Stimulated activated naive B cell treated with anti-CD40 and anti-IgM and Interleukin-4, amounts not matched to agents 10 μg/mL and 1 μg/mL and 100 μg/mL, for 72 hours (primary cell): ENCODE results near the gene ENDOG.

Experiments used
- ATAC-seq, 2 donors: fragments of 150-1000 bp; cut with Tn5 transposase; replicated peaks; 2 replicates each; pipeline ENCODE4 v1.10.0; 2021; ENCODE audit warnings: moderate library complexity in 1 of 2
- DNase-seq: peaks from one replicate; pipeline ENCODE4 v3.0.0; 2021
- H3K27ac Mint-ChIP-seq: one replicate; pipeline ENCODE4 v1.8.0; 2022; ENCODE audit warnings: mild to moderate bottlenecking, mixed read lengths
- H3K27me3 Mint-ChIP-seq, 2 donors: one replicate each; pipeline ENCODE4 v1.8.0; 2022; ENCODE audit warnings: mixed read lengths in 2 of 2
- H3K36me3 Mint-ChIP-seq, 2 donors: one replicate each; pipeline ENCODE4 v1.8.0; 2022; ENCODE audit warnings: mixed read lengths in 2 of 2, mild to moderate bottlenecking in 1 of 2
- H3K4me1 Mint-ChIP-seq, 2 donors: one replicate each; pipeline ENCODE4 v1.8.0; 2022; ENCODE audit warnings: mixed read lengths in 2 of 2, mild to moderate bottlenecking in 1 of 2
- H3K4me3 Mint-ChIP-seq, 2 donors: one replicate each; pipeline ENCODE4 v1.8.0; 2022; ENCODE audit warnings: mild to moderate bottlenecking in 2 of 2, mixed read lengths in 2 of 2, moderate library complexity in 1 of 2
- H3K9me3 Mint-ChIP-seq, 2 donors: one replicate each; pipeline ENCODE4 v1.8.0; 2022; ENCODE audit warnings: mixed read lengths in 2 of 2, mild to moderate bottlenecking in 1 of 2

ENDOG gene

GRCh38 chr9:128818839-128819715 lies 777 bp downstream of the ENDOG start:
- ATAC-seq (peak; percentile 53 to 60), DNase-seq (peak; percentile 39)
- Mint-ChIP-seq H3K9me3 (no peaks in the 10 kb centered on the region), H3K4me1 (peaks cover 25 to 34% of the 10 kb centered on the region in 2 donors), H3K4me3 (peak overlapping the region; percentile 81 to 86), H3K27ac (peak overlapping the region; percentile 51), H3K36me3 (peaks cover 32% of the 10 kb centered on the region in 2 donors), H3K27me3 (no peaks in the 10 kb centered on the region)

DNA sequence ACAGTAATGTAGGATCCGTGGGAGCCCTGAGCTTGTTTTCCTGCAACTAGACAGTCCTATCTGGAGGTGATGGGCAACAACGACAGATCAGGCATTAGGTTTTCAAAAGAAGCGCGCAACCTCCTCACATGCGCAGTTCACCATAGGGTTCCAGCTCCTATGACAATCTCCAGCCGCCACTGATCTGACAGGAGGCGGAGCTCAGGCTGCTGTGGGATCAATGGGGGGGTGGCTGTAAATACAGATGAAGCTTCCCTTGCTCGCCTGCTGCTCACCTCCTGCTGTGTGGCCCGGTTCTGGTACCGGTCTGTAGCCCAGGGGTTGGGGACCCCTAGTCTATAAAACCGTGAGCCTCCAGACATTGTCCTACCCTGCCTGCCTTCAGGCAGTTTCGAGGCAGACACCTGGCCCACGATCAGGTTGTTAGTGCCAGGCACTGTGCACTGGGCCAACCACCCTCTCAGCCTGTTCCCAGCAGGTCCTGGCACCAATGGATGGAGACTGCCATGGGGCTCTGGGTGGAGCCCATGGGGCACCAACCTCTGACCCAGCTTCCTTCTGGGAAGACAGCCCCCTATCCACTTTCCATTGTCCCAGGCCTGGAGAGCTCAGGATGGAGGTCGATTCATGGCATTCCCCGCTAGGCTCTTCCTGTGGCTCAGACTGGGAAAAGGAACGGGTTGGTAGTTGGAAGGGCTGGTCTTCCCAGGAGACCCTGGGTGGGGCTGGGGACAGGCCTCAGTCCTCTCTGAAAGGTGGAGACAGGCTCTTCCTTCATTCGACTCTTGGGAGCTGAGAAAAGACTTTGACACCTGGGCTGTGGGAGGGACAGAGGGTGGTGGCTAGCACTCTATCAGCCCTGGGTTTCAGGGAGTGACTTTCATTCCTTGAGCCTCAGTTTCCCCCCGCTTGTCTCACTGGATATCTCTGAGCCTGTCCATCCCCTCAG lies 1.7 kb downstream of the ENDOG start:
- Mint-ChIP-seq H3K27ac (peak overlapping the region; percentile 31), H3K36me3 (peaks cover 38 to 41% of the 10 kb centered on the region in 2 donors), H3K9me3 (no peaks in the 10 kb centered on the region), H3K4me1 (peaks cover 25 to 34% of the 10 kb centered on the region in 2 donors), H3K4me3 (peak overlapping the region; percentile 64 to 86), H3K27me3 (no peaks in the 10 kb centered on the region)
- no peak for DNase-seq
- ATAC-seq: no peak

DNA sequence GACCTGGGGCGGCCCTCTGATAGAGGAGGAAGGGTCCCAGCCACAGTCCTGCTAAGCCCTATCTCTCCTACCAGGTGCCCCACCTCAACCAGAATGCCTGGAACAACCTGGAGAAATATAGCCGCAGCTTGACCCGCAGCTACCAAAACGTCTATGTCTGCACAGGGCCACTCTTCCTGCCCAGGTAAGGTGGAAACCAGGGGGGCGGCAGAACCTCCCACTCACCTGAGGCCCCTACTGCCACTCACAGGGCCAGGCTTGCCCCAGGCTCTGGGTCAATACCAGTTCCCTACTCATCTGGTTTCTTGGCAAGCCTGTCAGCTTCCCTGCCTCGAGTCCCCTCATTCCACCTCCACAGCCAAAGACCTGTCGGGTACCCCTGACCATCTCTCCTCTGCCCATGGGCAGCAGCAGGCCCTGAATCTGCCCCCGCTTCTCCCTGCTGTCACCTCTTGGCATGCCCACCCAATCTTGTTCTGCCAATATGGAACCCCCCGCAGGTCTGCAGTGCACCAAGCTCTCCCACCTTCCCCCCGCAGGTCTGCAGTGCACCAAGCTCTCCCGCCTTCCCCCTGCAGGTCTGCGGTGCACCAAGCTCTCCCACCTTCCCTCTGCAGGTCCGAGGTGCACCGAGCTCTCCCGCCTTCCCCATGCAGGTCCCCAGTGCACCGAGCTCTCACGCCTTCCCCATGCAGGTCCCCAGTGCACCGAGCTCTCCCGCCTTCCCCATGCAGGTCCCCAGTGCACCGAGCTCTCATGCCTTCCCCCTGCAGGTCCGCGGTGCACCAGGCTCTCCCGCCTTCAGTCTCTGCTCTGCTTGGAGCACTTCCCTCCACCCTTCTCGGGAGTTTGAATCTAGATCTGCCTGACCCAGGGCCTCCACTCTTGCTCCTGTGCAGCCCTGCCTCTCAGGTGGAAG lies 2.6 kb downstream of the ENDOG start:
- Mint-ChIP-seq H3K27ac (peak overlapping the region; percentile 57), H3K36me3 (peaks cover 41 to 50% of the 10 kb centered on the region in 2 donors), H3K27me3 (no peaks in the 10 kb centered on the region), H3K9me3 (no peaks in the 10 kb centered on the region), H3K4me3 (peak overlapping the region; percentile 9 to 68), H3K4me1 (peaks cover 22 to 34% of the 10 kb centered on the region in 2 donors)
- ATAC-seq (no peak), DNase-seq (no peak)

GRCh38 chr9:128821584-128822406 lies 3.5 kb downstream of the ENDOG start:
- H3K27me3 Mint-ChIP-seq: no peaks in the 10 kb centered on the region
- ATAC-seq: no peak
- H3K9me3 Mint-ChIP-seq: no peaks in the 10 kb centered on the region
- DNase-seq: no peak
- peak overlapping the region; percentile 0 to 68 for H3K4me3 Mint-ChIP-seq
- peaks cover 47 to 57% of the 10 kb centered on the region in 2 donors for H3K36me3 Mint-ChIP-seq
- H3K27ac Mint-ChIP-seq: peak overlapping the region; percentile 57
- peaks cover 25 to 39% of the 10 kb centered on the region in 2 donors for H3K4me1 Mint-ChIP-seq

GRCh38 chr9:128822407-128823042 lies 4.2 kb downstream of the ENDOG start:
- H3K4me3 Mint-ChIP-seq: no peak overlapping the region
- DNase-seq (no peak), ATAC-seq (no peak)
- H3K27ac Mint-ChIP-seq: peak overlapping the region; percentile 20
- peaks cover 28 to 46% of the 10 kb centered on the region in 2 donors for H3K4me1 Mint-ChIP-seq
- no peaks in the 10 kb centered on the region for H3K9me3 Mint-ChIP-seq
- no peaks in the 10 kb centered on the region for H3K27me3 Mint-ChIP-seq
- H3K36me3 Mint-ChIP-seq: peaks cover 52 to 64% of the 10 kb centered on the region in 2 donors

GRCh38 chr9:128823362-128823902 lies 5.1 kb downstream of the ENDOG start:
- peaks cover 28 to 49% of the 10 kb centered on the region in 2 donors for H3K4me1 Mint-ChIP-seq
- H3K9me3 Mint-ChIP-seq: no peaks in the 10 kb centered on the region
- H3K27ac Mint-ChIP-seq: no peak overlapping the region
- no peak overlapping the region for H3K4me3 Mint-ChIP-seq
- DNase-seq (no peak), ATAC-seq (no peak)
- peaks cover 54 to 65% of the 10 kb centered on the region in 2 donors for H3K36me3 Mint-ChIP-seq
- H3K27me3 Mint-ChIP-seq: no peaks in the 10 kb centered on the region

DNA sequence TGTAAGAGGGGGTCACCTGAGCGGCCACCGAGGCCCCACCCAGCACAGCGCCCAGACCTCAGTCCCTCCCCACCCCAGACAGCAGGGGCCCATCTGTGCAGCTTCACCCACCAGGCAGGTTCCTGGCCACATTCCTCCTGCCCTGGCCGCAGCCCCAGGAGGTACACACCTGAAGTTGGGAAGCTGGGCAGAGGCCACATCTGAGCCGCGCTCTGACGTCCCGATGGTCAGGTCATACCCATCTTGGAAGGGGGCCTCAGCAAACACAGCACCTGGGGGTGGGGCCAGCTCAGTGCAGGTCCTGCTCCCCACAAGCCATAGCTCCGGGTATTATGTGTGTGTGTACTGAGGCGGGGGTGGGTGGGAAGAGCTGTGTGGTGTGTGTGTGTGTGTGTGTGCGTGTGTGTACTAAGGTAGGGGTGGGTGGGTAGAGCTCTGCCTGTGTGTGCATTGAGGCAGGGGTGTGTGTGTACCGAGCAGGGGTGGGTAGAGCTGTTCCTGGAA lies 5.7 kb downstream of the ENDOG start:
- no peaks in the 10 kb centered on the region for H3K9me3 Mint-ChIP-seq
- H3K27me3 Mint-ChIP-seq: no peaks in the 10 kb centered on the region
- no peak overlapping the region for H3K4me3 Mint-ChIP-seq
- ATAC-seq (no peak), DNase-seq (no peak)
- peak overlapping the region; percentile 56 for H3K27ac Mint-ChIP-seq
- H3K36me3 Mint-ChIP-seq: peaks cover 59 to 70% of the 10 kb centered on the region in 2 donors
- peaks cover 33 to 54% of the 10 kb centered on the region in 2 donors for H3K4me1 Mint-ChIP-seq

- DNase-seq (no peak), ATAC-seq (no peak)
- Mint-ChIP-seq H3K27me3 (no peaks in the 10 kb centered on the region), H3K9me3 (no peaks in the 10 kb centered on the region), H3K27ac (no peak overlapping the region), H3K4me1 (peaks cover 28 to 51% of the 10 kb centered on the region in 2 donors), H3K4me3 (no peak overlapping the region), H3K36me3 (peaks cover 61 to 72% of the 10 kb centered on the region in 2 donors)
Measured at GRCh38 chr9:128824911-128825310, 6.6 kb downstream of the ENDOG start.

- H3K9me3 Mint-ChIP-seq: no peaks in the 10 kb centered on the region
- H3K27ac Mint-ChIP-seq: peak overlapping the region; percentile 14
- DNase-seq: no peak
- no peak for ATAC-seq
- H3K36me3 Mint-ChIP-seq: peaks cover 56 to 68% of the 10 kb centered on the region in 2 donors
- H3K4me1 Mint-ChIP-seq: peaks cover 20 to 43% of the 10 kb centered on the region in 2 donors
- H3K27me3 Mint-ChIP-seq: no peaks in the 10 kb centered on the region
- no peak overlapping the region for H3K4me3 Mint-ChIP-seq
Measured at GRCh38 chr9:128825923-128826700, 7.8 kb downstream of the ENDOG start.

GRCh38 chr9:128828267-128828666 lies 10.0 kb downstream of the ENDOG start:
- peaks cover 14 to 30% of the 10 kb centered on the region in 2 donors for H3K4me1 Mint-ChIP-seq
- ATAC-seq (no peak), DNase-seq (no peak)
- H3K27me3 Mint-ChIP-seq: no peaks in the 10 kb centered on the region
- H3K9me3 Mint-ChIP-seq: no peaks in the 10 kb centered on the region
- H3K36me3 Mint-ChIP-seq: peaks cover 42 to 59% of the 10 kb centered on the region in 2 donors
- no peak overlapping the region for H3K27ac Mint-ChIP-seq
- peak overlapping the region; percentile 94 to 98 for H3K4me3 Mint-ChIP-seq

- ATAC-seq: peak; percentile 11 to 19
Measured at GRCh38 chr9:128828719-128829452, 10.6 kb downstream of the ENDOG start.

More at GRCh38 chr9:128828719-128829452, 10.6 kb downstream of the ENDOG start:
- no peak for DNase-seq
- peaks cover 43 to 59% of the 10 kb centered on the region in 2 donors for H3K36me3 Mint-ChIP-seq
- H3K4me3 Mint-ChIP-seq: peak overlapping the region; percentile 94 to 98
- no peaks in the 10 kb centered on the region for H3K9me3 Mint-ChIP-seq
- H3K4me1 Mint-ChIP-seq: peaks cover 13 to 30% of the 10 kb centered on the region in 2 donors
- H3K27me3 Mint-ChIP-seq: no peaks in the 10 kb centered on the region
- H3K27ac Mint-ChIP-seq: peak overlapping the region; percentile 98
